Mesenchymal stem cell (in vitro differentiated cells and primary cell): ENCODE measurements around the gene TANC1.

ENCODE experiments used
- DNase-seq: peaks from one replicate; pipeline ENCODE4 v3.0.0-alpha.2; 2013
- H2AFZ ChIP-seq: one replicate; pipeline ENCODE4 v1.6.1; 2013; ENCODE audit warnings: low read depth, mild to moderate bottlenecking, control low read depth, inconsistent platforms, low read length, moderate library complexity
- H2AK5ac ChIP-seq: 2 replicates; pipeline ENCODE4 v1.6.1; 2013; ENCODE audit warnings: low read length, moderate library complexity, mild to moderate bottlenecking, inconsistent platforms; ENCODE audit not compliant: severe bottlenecking
- H2BK120ac ChIP-seq: one replicate; pipeline ENCODE4 v1.6.1; 2013; ENCODE audit warnings: low read depth, mild to moderate bottlenecking, inconsistent platforms, low read length, moderate library complexity
- H2BK12ac ChIP-seq, 2 experiments: one replicate each; pipeline ENCODE4 v1.6.1; 2013; ENCODE audit warnings: inconsistent platforms in 2 of 2, low read length in 2 of 2, mild to moderate bottlenecking in 2 of 2, moderate library complexity in 2 of 2, control low read depth in 1 of 2
- H2BK15ac ChIP-seq: one replicate; pipeline ENCODE4 v1.6.1; 2013; ENCODE audit warnings: mild to moderate bottlenecking, low read depth, inconsistent platforms; ENCODE audit not compliant: poor library complexity, severe bottlenecking
- H2BK5ac ChIP-seq: 2 replicates; pipeline ENCODE4 v1.6.1; 2013; ENCODE audit warnings: low read depth, mild to moderate bottlenecking, low read length, control low read depth, inconsistent platforms; ENCODE audit not compliant: poor library complexity, severe bottlenecking
- H3K14ac ChIP-seq, 2 experiments: one replicate each; pipeline ENCODE4 v1.6.1; 2013; ENCODE audit warnings: inconsistent platforms in 2 of 2, low read length in 2 of 2, control low read depth in 1 of 2, mild to moderate bottlenecking in 1 of 2, moderate library complexity in 1 of 2
- H3K18ac ChIP-seq, 2 experiments: one replicate each; pipeline ENCODE4 v1.6.1; 2013; ENCODE audit warnings: inconsistent platforms in 2 of 2, low read length in 2 of 2, control low read depth in 1 of 2, low read depth in 1 of 2, mild to moderate bottlenecking in 1 of 2
- H3K23ac ChIP-seq, 2 experiments: one replicate each; pipeline ENCODE4 v1.6.1; 2013; ENCODE audit warnings: inconsistent platforms in 2 of 2, low read length in 2 of 2, mild to moderate bottlenecking in 2 of 2, moderate library complexity in 2 of 2, control low read depth in 1 of 2
- H3K27ac ChIP-seq: 2 replicates; pipeline ENCODE4 v1.5.1; 2013; ENCODE audit warnings: mild to moderate bottlenecking, moderate library complexity, low read length, control low read depth, inconsistent platforms; ENCODE audit not compliant: poor library complexity, severe bottlenecking
- H3K27me3 ChIP-seq, 2 experiments: 2 replicates each; pipeline versions ENCODE4 v1.6.1 to v1.7.0; 2013; ENCODE audit warnings: low read length in 2 of 2, mild to moderate bottlenecking in 2 of 2, moderate library complexity in 2 of 2, control low read depth in 1 of 2, inconsistent platforms in 1 of 2; ENCODE audit not compliant: control insufficient read depth in 1 of 2, insufficient read depth in 1 of 2
- H3K36me3 ChIP-seq, 2 experiments: 2 replicates each; pipeline versions ENCODE4 v1.6.1 to v1.7.0; 2013; ENCODE audit warnings: low read length in 2 of 2, control low read depth in 1 of 2, inconsistent platforms in 1 of 2, low read depth in 1 of 2, mild to moderate bottlenecking in 1 of 2; ENCODE audit not compliant: insufficient read depth in 2 of 2, control insufficient read depth in 1 of 2
- H3K4ac ChIP-seq, 2 experiments: one replicate each; pipeline ENCODE4 v1.6.1; 2013; ENCODE audit warnings: inconsistent platforms in 2 of 2, low read length in 2 of 2, mild to moderate bottlenecking in 2 of 2, moderate library complexity in 2 of 2, control low read depth in 1 of 2, low read depth in 1 of 2
- H3K4me1 ChIP-seq: 2 replicates; pipeline ENCODE4 v1.6.1; 2013; ENCODE audit warnings: low read depth, low read length, control low read depth; ENCODE audit not compliant: control insufficient read depth, insufficient read depth
- H3K4me2 ChIP-seq: 2 replicates; pipeline ENCODE4 v1.6.1; 2013; ENCODE audit warnings: low read length, mild to moderate bottlenecking, inconsistent platforms; ENCODE audit not compliant: poor library complexity, severe bottlenecking
- H3K4me3 ChIP-seq, 2 experiments: 2 replicates each; pipeline versions ENCODE4 v1.5.1 to v1.7.0; 2013; ENCODE audit warnings: low read length in 2 of 2, mild to moderate bottlenecking in 2 of 2, control low read depth in 1 of 2, low read depth in 1 of 2; ENCODE audit not compliant: insufficient read depth in 1 of 2
- H3K79me1 ChIP-seq: replicated peaks from 2 replicates; pipeline ENCODE4 v1.6.1; 2013; ENCODE audit warnings: mild to moderate bottlenecking, control low read depth, low read length, inconsistent platforms; ENCODE audit not compliant: poor library complexity, severe bottlenecking
- H3K9ac ChIP-seq: 2 replicates; pipeline ENCODE4 v1.7.0; 2013; ENCODE audit warnings: mild to moderate bottlenecking, low read length, moderate library complexity
- H3K9me3 ChIP-seq: 2 replicates; pipeline ENCODE4 v1.7.0; 2013; ENCODE audit warnings: mild to moderate bottlenecking, low read length; ENCODE audit not compliant: control insufficient read depth
- H4K8ac ChIP-seq: one replicate; pipeline ENCODE4 v1.6.1; 2013; ENCODE audit warnings: inconsistent platforms, mild to moderate bottlenecking, low read length, moderate library complexity
- H4K91ac ChIP-seq: one replicate; pipeline ENCODE4 v1.6.1; 2013; ENCODE audit warnings: mild to moderate bottlenecking, low read length, inconsistent platforms
- WGBS: methylation state at CpG from one replicate; pipeline ENCODE4 v1.1.7; 2013; ENCODE audit warnings: mixed read lengths; 5-methylcytosine and 5-hydroxymethylcytosine counted together

TANC1 gene

DNA sequence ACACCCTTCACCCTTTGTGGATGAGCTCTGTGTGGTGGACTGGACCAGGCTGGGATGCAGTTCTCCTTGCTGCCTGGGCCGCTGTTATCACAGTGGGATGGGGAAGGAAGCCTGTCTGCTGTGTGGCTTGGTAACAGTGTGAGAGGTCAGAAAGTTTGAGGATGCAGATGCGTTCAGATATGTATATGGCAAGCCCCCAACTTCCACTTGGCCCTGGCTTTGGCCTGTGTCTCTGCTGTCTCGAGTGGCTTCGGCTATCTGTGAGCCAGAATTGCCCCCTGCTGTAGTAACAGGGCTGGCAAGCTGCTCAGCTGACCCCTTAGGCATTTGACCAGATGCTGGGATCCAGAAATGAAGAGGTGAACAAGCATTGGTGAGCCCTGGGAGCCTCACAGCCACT is 211.3 kb downstream of the TANC1 start:
- Histone ChIP-seq H2BK120ac (no peak overlapping the region), H3K18ac (no peak overlapping the region), H3K4me2 (no peak overlapping the region), H2BK15ac (no peak overlapping the region), H3K27ac (no peak overlapping the region), H2BK12ac (no peak overlapping the region), H3K36me3 (peaks cover 8 to 43% of the 10 kb centered on the region in 2 experiments), H3K9me3 (no peaks in the 10 kb centered on the region), H3K14ac (peak overlapping the region in 1 of 2 experiments; percentile 15), H3K27me3 (no peaks in the 10 kb centered on the region), H4K91ac (no peak overlapping the region), H3K79me1 (peaks cover 29% of the 10 kb centered on the region), H3K4me3 (no peak overlapping the region), H3K23ac (no peak overlapping the region), H2BK5ac (no peak overlapping the region), H2AK5ac (no peak overlapping the region), H3K9ac (no peak overlapping the region), H3K4ac (no peak overlapping the region), H2AFZ (no peak overlapping the region), H4K8ac (peak overlapping the region; percentile 48), H3K4me1 (peaks cover 3% of the 10 kb centered on the region)
- 100% methylated on average over 4 of the region's 4 CpGs for WGBS
- DNase-seq: no peak

DNA sequence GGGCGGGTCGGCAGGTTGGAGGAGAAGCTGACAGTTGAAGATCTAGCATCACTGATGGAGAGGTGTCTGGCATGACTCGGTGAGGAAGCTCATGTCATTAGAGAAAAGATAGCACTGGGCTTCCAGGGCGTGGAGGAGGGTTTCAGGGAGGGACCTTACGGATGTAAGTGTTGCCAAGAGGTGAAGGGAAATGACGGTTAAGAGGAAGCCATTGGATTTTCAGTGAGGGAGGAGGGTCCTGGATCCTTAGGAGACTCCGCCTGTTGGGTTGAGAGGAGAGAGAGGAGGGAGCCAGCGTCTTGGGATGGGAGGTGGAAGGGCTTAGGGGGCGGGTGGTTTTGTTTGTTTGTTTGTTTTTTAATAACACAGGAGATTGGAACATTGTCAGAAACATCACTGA is 214.9 kb downstream of the TANC1 start:
- peaks cover 6 to 39% of the 10 kb centered on the region in 2 experiments for H3K36me3 ChIP-seq
- no peak overlapping the region for H2BK120ac ChIP-seq
- no peak overlapping the region for H3K27ac ChIP-seq
- no peak overlapping the region for H3K14ac ChIP-seq
- H2BK5ac ChIP-seq: no peak overlapping the region
- H2BK15ac ChIP-seq: no peak overlapping the region
- no peak overlapping the region for H3K4me3 ChIP-seq
- H2BK12ac ChIP-seq: no peak overlapping the region
- no peaks in the 10 kb centered on the region for H3K9me3 ChIP-seq
- H3K23ac ChIP-seq: no peak overlapping the region
- WGBS: 87% methylated on average over 9 of the region's 9 CpGs
- no peak overlapping the region for H3K4me2 ChIP-seq
- H2AK5ac ChIP-seq: no peak overlapping the region
- H3K79me1 ChIP-seq: peaks cover 27% of the 10 kb centered on the region
- H4K8ac ChIP-seq: no peak overlapping the region
- peaks cover 22% of the 10 kb centered on the region for H3K4me1 ChIP-seq
- no peaks in the 10 kb centered on the region for H3K27me3 ChIP-seq
- H3K9ac ChIP-seq: no peak overlapping the region
- no peak for DNase-seq
- H3K18ac ChIP-seq: no peak overlapping the region
- no peak overlapping the region for H2AFZ ChIP-seq
- H4K91ac ChIP-seq: no peak overlapping the region
- H3K4ac ChIP-seq: no peak overlapping the region

DNA sequence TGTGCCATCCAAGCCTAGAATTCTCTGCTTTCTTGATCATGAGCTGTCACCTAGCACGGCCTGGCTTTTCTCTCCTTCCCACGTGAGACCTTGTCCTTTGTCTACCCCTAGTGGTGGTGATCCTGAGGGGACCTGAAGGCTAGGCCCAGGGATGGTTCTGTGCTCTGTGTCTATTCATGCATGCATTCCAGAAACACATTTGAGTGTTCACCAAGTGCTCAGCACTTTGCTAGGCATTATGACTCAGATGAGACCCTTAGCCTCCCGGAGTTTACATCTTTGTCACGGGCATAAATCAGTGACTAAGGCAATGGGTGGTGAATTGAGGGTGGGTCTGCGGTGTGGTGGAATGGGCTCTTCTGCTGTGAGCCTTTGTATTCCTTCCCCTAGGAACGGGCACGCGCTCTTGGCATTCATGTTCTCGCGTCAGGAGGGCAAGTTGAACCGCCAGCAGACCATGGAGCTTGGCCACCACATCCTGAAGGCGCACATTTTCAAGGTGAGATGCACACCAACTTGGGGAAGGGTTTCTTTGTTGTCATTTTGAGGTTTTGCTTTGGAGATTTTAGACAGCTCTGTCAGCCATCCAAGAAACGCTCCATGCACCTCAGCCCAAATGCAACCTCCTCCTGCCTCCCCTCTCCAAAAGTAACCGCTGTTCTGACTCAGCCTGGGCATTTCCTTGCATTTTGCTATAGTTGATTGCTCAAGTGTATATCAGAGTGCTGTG is 217.1 kb downstream of the TANC1 start:
- H2BK5ac ChIP-seq: no peak overlapping the region
- H3K18ac ChIP-seq: peak overlapping the region in 1 of 2 experiments; percentile 54
- H3K79me1 ChIP-seq: peaks cover 29% of the 10 kb centered on the region
- H3K36me3 ChIP-seq: peaks cover 6 to 32% of the 10 kb centered on the region in 2 experiments
- no peaks in the 10 kb centered on the region for H3K9me3 ChIP-seq
- H2AK5ac ChIP-seq: peak overlapping the region; percentile 42
- H4K91ac ChIP-seq: no peak overlapping the region
- no peak overlapping the region for H3K4me3 ChIP-seq
- H3K4ac ChIP-seq: peak overlapping the region in 1 of 2 experiments; percentile 6
- H2BK15ac ChIP-seq: no peak overlapping the region
- H3K4me1 ChIP-seq: peaks cover 22% of the 10 kb centered on the region
- no peak overlapping the region for H3K4me2 ChIP-seq
- H3K9ac ChIP-seq: no peak overlapping the region
- no peak overlapping the region for H2BK12ac ChIP-seq
- no peak overlapping the region for H3K14ac ChIP-seq
- H2BK120ac ChIP-seq: no peak overlapping the region
- H3K23ac ChIP-seq: no peak overlapping the region
- H3K27ac ChIP-seq: peak overlapping the region; percentile 88
- H3K27me3 ChIP-seq: no peaks in the 10 kb centered on the region
- no peak overlapping the region for H2AFZ ChIP-seq
- DNase-seq: peak; percentile 88
- 40% methylated on average over 12 of the region's 14 CpGs for WGBS
- H4K8ac ChIP-seq: no peak overlapping the region

DNA sequence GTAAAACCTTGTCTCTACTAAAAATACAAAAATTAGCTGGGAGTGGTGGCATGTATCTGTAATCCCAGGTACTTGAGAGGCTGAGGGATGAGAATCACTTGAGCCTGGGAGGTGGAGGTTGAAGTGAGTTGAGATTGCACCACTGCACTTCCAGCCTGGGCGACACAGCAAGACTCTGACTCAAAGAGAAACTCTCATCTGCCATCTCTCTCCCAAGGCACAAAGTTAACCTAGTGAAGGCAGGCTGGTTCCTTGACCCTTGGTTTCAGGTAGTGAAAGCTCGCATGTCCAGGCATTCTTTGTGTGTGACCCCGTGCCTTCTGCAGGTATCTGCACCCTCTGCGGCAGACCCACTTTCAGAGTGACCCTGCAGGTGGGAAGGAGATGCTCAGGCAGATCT is 218.0 kb downstream of the TANC1 start:
- Histone ChIP-seq H2BK15ac (no peak overlapping the region), H3K4me1 (peaks cover 22% of the 10 kb centered on the region), H2BK5ac (peak overlapping the region; percentile 1), H3K18ac (no peak overlapping the region), H2AK5ac (peak overlapping the region; percentile 31), H3K4ac (no peak overlapping the region), H2BK120ac (no peak overlapping the region), H2AFZ (no peak overlapping the region), H3K79me1 (peaks cover 34% of the 10 kb centered on the region), H3K27ac (peak overlapping the region; percentile 88), H3K36me3 (peaks cover 6 to 36% of the 10 kb centered on the region in 2 experiments), H4K91ac (no peak overlapping the region), H3K27me3 (no peaks in the 10 kb centered on the region), H3K4me2 (no peak overlapping the region), H3K14ac (no peak overlapping the region), H3K4me3 (no peak overlapping the region), H3K23ac (no peak overlapping the region), H3K9ac (no peak overlapping the region), H3K9me3 (no peaks in the 10 kb centered on the region), H2BK12ac (no peak overlapping the region), H4K8ac (no peak overlapping the region)
- peak; percentile 11 for DNase-seq
- 88% methylated on average over 4 of the region's 4 CpGs for WGBS
